ENCODE data around the gene RAET1E. TPM values are rescaled to one million over a fixed set of nuclear protein-coding genes. Genes with fewer than 3 reads are reported as not detected.
"Not testable (repeated sequence)": the region's sequence is repeated elsewhere in the genome, so short reads cannot be mapped to it uniquely, and the experiment has no call there.

RAET1E gene
- total and polyA plus RNA-seq, 8 donors, result 0.19 to 2.6 TPM; not detected in 6

DNA sequence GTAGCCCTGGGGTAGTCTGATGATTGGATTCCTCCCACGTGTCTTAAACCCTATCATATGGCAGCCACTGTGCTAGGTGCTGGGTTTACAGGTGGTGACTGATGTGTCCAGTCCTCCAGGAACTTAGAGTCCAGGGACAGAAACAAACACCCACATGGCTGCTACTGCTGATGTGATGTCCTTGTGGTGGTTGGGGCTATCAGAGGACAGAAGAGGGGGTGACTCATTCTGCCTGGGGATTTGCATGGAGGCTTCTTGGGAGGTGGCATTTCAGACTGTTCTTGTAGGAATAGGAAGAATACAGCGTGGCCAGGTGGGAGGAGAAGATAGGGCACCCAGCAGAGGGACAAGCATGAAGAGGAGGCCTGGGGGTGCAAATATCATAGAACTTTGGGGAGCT lies 15.2 kb upstream of the RAET1E start:
- Histone ChIP-seq H3K4me1 (no peaks in the 10 kb centered on the region), H3K27ac (no peak overlapping the region), H3K36me3 (no peaks in the 10 kb centered on the region), H3K4me3 (no peak overlapping the region), H3K9me3 (peaks cover 0 to 9% (median 8%) of the 10 kb centered on the region in 4 donors), H3K27me3 (no peaks in the 10 kb centered on the region)
- WGBS, 5 donors, result 60 to 82% (median 69%) methylated on average over 2 of the region's 2 CpGs
- intact Hi-C loops (cut with DNase I; ENCODE audit: low total_unique reads), result no loop called here
- no peak for TF ChIP-seq EP300 (IDR thresholded peaks at IDR 0.05)
- no peak for TF ChIP-seq POLR2A (IDR thresholded peaks at IDR 0.05)
- no peak for TF ChIP-seq POLR2AphosphoS5 (IDR thresholded peaks at IDR 0.05)
- no peak for TF ChIP-seq CTCF (IDR thresholded peaks at IDR 0.05)
- no peak for DNase-seq

DNA sequence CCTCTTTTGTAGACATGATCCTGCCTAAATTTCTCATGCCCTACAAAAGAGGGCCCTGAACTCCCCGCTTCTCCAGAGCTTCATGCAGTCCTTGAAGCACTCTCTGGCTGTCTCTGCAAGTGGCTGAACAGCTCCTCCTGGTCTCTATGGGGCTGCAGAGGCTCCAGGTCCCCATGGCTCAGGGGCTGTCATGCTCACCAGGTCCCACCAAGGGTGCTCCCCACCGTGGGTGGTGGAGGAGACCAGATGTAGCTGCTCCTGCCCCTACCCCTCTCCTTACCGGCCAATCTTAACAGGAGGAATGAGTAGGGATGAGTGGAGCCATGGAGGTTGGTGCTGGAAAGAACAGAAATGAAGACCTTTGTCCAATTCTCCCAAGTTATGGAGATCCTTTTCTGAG lies 14.8 kb upstream of the RAET1E start:
- H3K4me3 ChIP-seq; H3K4me1 ChIP-seq; H3K27ac ChIP-seq; DNase-seq; intact Hi-C loops (cut with DNase I; ENCODE audit: low total_unique reads); H3K36me3 ChIP-seq; H3K27me3 ChIP-seq: not testable (repeated sequence)
- peaks cover 0 to 12% (median 8%) of the 10 kb centered on the region in 4 donors for H3K9me3 ChIP-seq
- 63 to 81% (median 70%) methylated on average over 3 of the region's 3 CpGs for WGBS, 5 donors

GRCh38 chr6:149910721-149911151 lies 12.8 kb upstream of the RAET1E start:
- no peak for TF ChIP-seq POLR2A (IDR thresholded peaks at IDR 0.05)
- WGBS, 5 donors, result 93 to 95% (median 94%) methylated on average over 23 of the region's 23 CpGs
- peaks cover 0 to 12% (median 8%) of the 10 kb centered on the region in 4 donors for H3K9me3 ChIP-seq
- no peak overlapping the region for H3K27ac ChIP-seq
- no peaks in the 10 kb centered on the region for H3K4me1 ChIP-seq
- H3K27me3 ChIP-seq, result no peaks in the 10 kb centered on the region
- no peak overlapping the region for H3K4me3 ChIP-seq
- intact Hi-C loops (cut with DNase I; ENCODE audit: low total_unique reads), result no loop called here
- no peak for DNase-seq
- no peaks in the 10 kb centered on the region for H3K36me3 ChIP-seq

GRCh38 chr6:149909701-149910470 lies 12.0 kb upstream of the RAET1E start:
- 74 to 92% (median 86%) methylated on average over 5 to 9 of the region's 9 CpGs for WGBS, 5 donors
- no peak for DNase-seq
- no peaks in the 10 kb centered on the region for H3K36me3 ChIP-seq
- no peak overlapping the region for H3K4me3 ChIP-seq
- peaks cover 0 to 12% (median 8%) of the 10 kb centered on the region in 4 donors for H3K9me3 ChIP-seq
- TF ChIP-seq CTCF (IDR thresholded peaks at IDR 0.05) (no peak), EP300 (IDR thresholded peaks at IDR 0.05) (no peak), POLR2AphosphoS5 (IDR thresholded peaks at IDR 0.05) (no peak), POLR2A (IDR thresholded peaks at IDR 0.05) (no peak)
- H3K4me1 ChIP-seq, result no peaks in the 10 kb centered on the region
- intact Hi-C loops (cut with DNase I; ENCODE audit: low total_unique reads), result no loop called here
- H3K27me3 ChIP-seq, result no peaks in the 10 kb centered on the region
- no peak overlapping the region for H3K27ac ChIP-seq

GRCh38 chr6:149908480-149908879 lies 10.6 kb upstream of the RAET1E start:
- H3K9me3 ChIP-seq, result peaks cover 0 to 12% (median 8%) of the 10 kb centered on the region in 4 donors
- 73 to 86% (median 76%) methylated on average over 4 of the region's 4 CpGs for WGBS, 5 donors
- H3K4me1 ChIP-seq; H3K36me3 ChIP-seq; DNase-seq; H3K27me3 ChIP-seq; intact Hi-C loops (cut with DNase I; ENCODE audit: low total_unique reads); H3K27ac ChIP-seq; H3K4me3 ChIP-seq: not testable (repeated sequence)

GRCh38 chr6:149907317-149907716 lies 9.4 kb upstream of the RAET1E start:
- no peak overlapping the region for H3K27ac ChIP-seq
- H3K27me3 ChIP-seq, result no peaks in the 10 kb centered on the region
- H3K9me3 ChIP-seq, result peaks cover 0 to 12% (median 8%) of the 10 kb centered on the region in 4 donors
- H3K4me3 ChIP-seq, result no peak overlapping the region
- WGBS, 5 donors, result 75 to 84% (median 80%) methylated on average over 2 of the region's 2 CpGs
- DNase-seq, result no peak
- no peaks in the 10 kb centered on the region for H3K4me1 ChIP-seq
- intact Hi-C loops (cut with DNase I; ENCODE audit: low total_unique reads), result no loop called here
- no peaks in the 10 kb centered on the region for H3K36me3 ChIP-seq
- TF ChIP-seq POLR2A (IDR thresholded peaks at IDR 0.05) (no peak), EP300 (IDR thresholded peaks at IDR 0.05) (no peak), CTCF (IDR thresholded peaks at IDR 0.05) (no peak), POLR2AphosphoS5 (IDR thresholded peaks at IDR 0.05) (no peak)
